A549 (cell line): Measurements from ENCODE around the gene BBS9. TPM values are rescaled to one million over a fixed set of nuclear protein-coding genes. Genes with fewer than 3 reads are reported as not detected.

ENCODE experiments used
- ATAC-seq, 2 experiments: fragments of 200-7000 bp in 1 of 2; fragments of >200 bp in 1 of 2; cut with Nextera tagmentation in 1 of 2; cut with Tn5 transposase in 1 of 2; 3 replicates each; pipeline versions ENCODE4 v1.8.0 to v1.9.1; 2018 to 2020; ENCODE audit warnings: mild to moderate bottlenecking in 1 of 2, moderate library complexity in 1 of 2
- CTCF ChIA-PET: fragments of 300-600 bp; sonication (Branson Sonifier 250); formaldehyde crosslinking; extraction: SDS; loops from one replicate; lab custom pipeline; 2021; ENCODE audit warnings: antibody characterized with exemption, inconsistent platforms; lab: Yijun Ruan, JAX
- POLR2A ChIA-PET: fragments of 350-600 bp; formaldehyde crosslinking; extraction: SDS; loops from one replicate; lab custom pipeline; 2021; ENCODE audit warnings: antibody characterized with exemption, inconsistent platforms; lab: Yijun Ruan, JAX
- DNase-seq, 2 experiments: peaks; one replicate each; pipeline versions ENCODE4 v3.0.0 to v3.0.0-alpha.2; 2011 to 2016; ENCODE audit warnings: low read depth in 1 of 2, low spot score in 1 of 2
- FAIRE-seq: peaks from 2 replicates; lab custom pipeline; 2011; peaks lifted over from hg19 to GRCh38; lab: Jason Lieb, UNC
- H3K27ac ChIP-seq, 2 experiments: fragments of >200 bp; sonication (Bioruptor Twin); formaldehyde crosslinking; 3 replicates each; pipeline ENCODE4 v1.5.1; 2016 to 2017
- H3K4me1 ChIP-seq: fragments of >200 bp; sonication (Bioruptor Twin); formaldehyde crosslinking; 3 replicates; pipeline ENCODE4 v1.6.1; 2016
- H3K4me2 ChIP-seq: fragments of >200 bp; sonication (Bioruptor Twin); formaldehyde crosslinking; 3 replicates; pipeline ENCODE4 v1.6.1; 2016
- H3K4me3 ChIP-seq: fragments of >200 bp; sonication (Bioruptor Twin); formaldehyde crosslinking; 3 replicates; pipeline ENCODE4 v1.5.1; 2016
- H3K9me3 ChIP-seq: fragments of >200 bp; sonication (Bioruptor Twin); formaldehyde crosslinking; 3 replicates; pipeline ENCODE4 v1.6.1; 2016
- BCL3 ChIP-seq: fragments of >200 bp; sonication (Bioruptor Twin); formaldehyde crosslinking; IDR thresholded peaks from 3 replicates; pipeline ENCODE4 v1.6.1; 2016
- E2F6 ChIP-seq: IDR thresholded peaks from 2 replicates; pipeline ENCODE4 v1.6.1; 2012; ENCODE audit warnings: low read depth, borderline replicate concordance
- EHF ChIP-seq: fragments of 250-450 bp; sonication (Bioruptor Pico); IDR thresholded peaks from 2 replicates; pipeline ENCODE4 v1.5.0; 2020; ENCODE audit warnings: mild to moderate bottlenecking
- EHMT2 ChIP-seq: fragments of 200-600 bp; sonication (generic); IDR thresholded peaks from 2 replicates; pipeline ENCODE4 v1.6.1; 2016; ENCODE audit warnings: antibody characterized with exemption, low read depth, mild to moderate bottlenecking, moderate library complexity
- ELK1 ChIP-seq: fragments of 150-350 bp; IDR thresholded peaks from 2 replicates; pipeline ENCODE4 v1.6.1; 2014; ENCODE audit warnings: low read depth, mild to moderate bottlenecking, low read length
- EP300 ChIP-seq, 2 experiments: fragments of >200 bp; sonication (Bioruptor Twin); formaldehyde crosslinking; IDR thresholded peaks; 2 replicates in 1 of 2; 3 replicates in 1 of 2; pipeline ENCODE4 v1.6.1; 2016 to 2017
- FOXS1 ChIP-seq: fragments of 250-450 bp; sonication (Bioruptor Pico); IDR thresholded peaks from 2 replicates; pipeline ENCODE4 v1.5.0; 2020; ENCODE audit warnings: mild to moderate bottlenecking, moderate library complexity
- GATA3 ChIP-seq: IDR thresholded peaks from 2 replicates; pipeline ENCODE4 v1.6.1; 2012; ENCODE audit warnings: borderline replicate concordance
- HMGXB4 ChIP-seq: fragments of 250-450 bp; sonication (Bioruptor Pico); IDR thresholded peaks from 2 replicates; pipeline ENCODE4 v1.5.0; 2021; ENCODE audit warnings: mild to moderate bottlenecking, moderate library complexity, borderline replicate concordance
- HOXA7 ChIP-seq: fragments of 250-450 bp; sonication (Bioruptor Pico); IDR thresholded peaks from 2 replicates; pipeline ENCODE4 v1.5.0; 2020; ENCODE audit warnings: mild to moderate bottlenecking, moderate library complexity
- HOXB13 ChIP-seq: fragments of 250-450 bp; sonication (Bioruptor Pico); IDR thresholded peaks from 2 replicates; pipeline ENCODE4 v1.5.0; 2020; ENCODE audit warnings: low read depth, mild to moderate bottlenecking, moderate library complexity
- JUNB ChIP-seq: fragments of >200 bp; sonication (Bioruptor Twin); formaldehyde crosslinking; IDR thresholded peaks from 2 replicates; pipeline ENCODE4 v1.6.1; 2016
- KDM5A ChIP-seq: fragments of 200-600 bp; sonication (generic); IDR thresholded peaks from 2 replicates; pipeline ENCODE4 v1.6.1; 2016; ENCODE audit warnings: antibody characterized with exemption, mild to moderate bottlenecking
- MAFK ChIP-seq: fragments of 450-650 bp; IDR thresholded peaks from 2 replicates; pipeline ENCODE4 v1.6.1; 2014; ENCODE audit not compliant: partially characterized antibody
- MAX ChIP-seq: IDR thresholded peaks from 2 replicates; pipeline ENCODE4 v1.6.1; 2012
- MAZ ChIP-seq: fragments of 150-350 bp; IDR thresholded peaks from 2 replicates; pipeline ENCODE4 v1.6.1; 2014; ENCODE audit warnings: antibody characterized with exemption, low read depth, low read length, borderline replicate concordance
- NFE2L2 ChIP-seq: fragments of 150-350 bp; conservative IDR thresholded peaks from 2 replicates; pipeline ENCODE4 v1.6.1; 2014; ENCODE audit warnings: low read length
- POLR2AphosphoS2 ChIP-seq: conservative IDR thresholded peaks from 2 replicates; pipeline ENCODE4 v1.6.1; 2012; ENCODE audit warnings: low read length, improper control_type of control experiment, inconsistent platforms
- RAD21 ChIP-seq, 2 experiments: fragments of >200 bp in 1 of 2; sonication (Bioruptor Twin) in 1 of 2; formaldehyde crosslinking in 1 of 2; IDR thresholded peaks in 1 of 2; conservative IDR thresholded peaks in 1 of 2; 2 replicates in 1 of 2; 3 replicates in 1 of 2; pipeline ENCODE4 v1.6.1; 2012 to 2018; ENCODE audit warnings: inconsistent platforms in 1 of 2
- RARB ChIP-seq: fragments of 250-450 bp; sonication (Bioruptor Pico); IDR thresholded peaks from 2 replicates; pipeline ENCODE4 v1.8.0; 2021; ENCODE audit warnings: mild to moderate bottlenecking, moderate library complexity
- RCOR1 ChIP-seq: fragments of 150-350 bp; IDR thresholded peaks from 2 replicates; pipeline ENCODE4 v1.6.1; 2014; ENCODE audit warnings: antibody characterized with exemption, low read length, low read depth
- RFX5 ChIP-seq: fragments of 450-650 bp; IDR thresholded peaks from 2 replicates; pipeline ENCODE4 v1.7.1; 2014; ENCODE audit warnings: antibody characterized with exemption, mild to moderate bottlenecking, moderate library complexity
- SMC3 ChIP-seq: fragments of >200 bp; sonication (Bioruptor Twin); formaldehyde crosslinking; IDR thresholded peaks from 3 replicates; pipeline ENCODE4 v1.6.1; 2018; ENCODE audit warnings: inconsistent platforms
- SREBF2 ChIP-seq: fragments of 450-650 bp; IDR thresholded peaks from 2 replicates; pipeline ENCODE4 v1.6.1; 2014; ENCODE audit warnings: mild to moderate bottlenecking, moderate library complexity
- TP53 ChIP-seq: fragments of 250-450 bp; sonication (Bioruptor Pico); IDR thresholded peaks from 2 replicates; pipeline ENCODE4 v1.5.0; 2021; ENCODE audit warnings: mild to moderate bottlenecking, moderate library complexity
- ZNF302 ChIP-seq: fragments of 250-450 bp; sonication (Bioruptor Pico); IDR thresholded peaks from 2 replicates; pipeline ENCODE4 v1.9.0; 2021; ENCODE audit warnings: inconsistent platforms, mild to moderate bottlenecking, moderate library complexity
- WGBS: methylation state at CpG from one replicate; pipeline ENCODE4 v1.1.6; 2017; ENCODE audit errors: missing lambda C conversion rate; 5-methylcytosine and 5-hydroxymethylcytosine counted together
- polyA plus RNA-seq, 4 experiments: library from polyadenylated mRNA; depleted of rRNA in 3 of 4; stranded (reverse); fragments of >200 nt; fragmentation: RNase III in 1 of 4; extraction: RNeasy Plus Mini Kit Qiagen cat#74134 plus additional on column Dnase treatment in 1 of 4; gene quantifications; 2 replicates in 3 of 4; 3 replicates in 1 of 4; pipeline ENCODE4 v1.2.3, GENCODE V29; 2011 to 2017

Gene BBS9
- polyA plus RNA-seq, 2 of the 4 experiments (the other 2 are of a cell fraction) = 8.3 to 9.1 TPM

GRCh38 chr7:33196221-33196620, 66.9 kb downstream of the BBS9 start:
- ChIA-PET CTCF (interaction anchor here (1.1 kb wide), 1 partner anchor 10 kb away, joined by 3 read pairs; no protein-coding TSS in a partner anchor), POLR2A (no interaction called here)
- WGBS = 72% methylated on average over 2 of the region's 2 CpGs
- no peaks in the 10 kb centered on the region for H3K9me3 ChIP-seq
- H3K4me1 ChIP-seq = no peaks in the 10 kb centered on the region
- no peak overlapping the region for H3K4me3 ChIP-seq
- no peak for TF ChIP-seq NFE2L2
- no peak for TF ChIP-seq ELK1
- no peak for TF ChIP-seq RCOR1
- no peak for TF ChIP-seq HMGXB4 (CRISPR knock-in tag)
- no peak for TF ChIP-seq MAFK
- no peak for TF ChIP-seq EP300 (IDR thresholded peaks at IDR 0.05)
- TF ChIP-seq SMC3 = no peak
- no peak for TF ChIP-seq E2F6
- no peak for ATAC-seq
- no peak for DNase-seq
- H3K27ac ChIP-seq = no peak overlapping the region
- no peak overlapping the region for H3K4me2 ChIP-seq
- no peak for FAIRE-seq

GRCh38 chr7:33200282-33200681, 70.9 kb downstream of the BBS9 start:
- DNase-seq (no peak), FAIRE-seq (no peak)
- WGBS = 92% methylated on average over 1 of the region's 1 CpG
- CTCF ChIA-PET = no interaction called here
- no peaks in the 10 kb centered on the region for H3K9me3 ChIP-seq
- H3K27ac ChIP-seq = no peak overlapping the region
- TF ChIP-seq MAZ (no peak), SREBF2 (no peak), EHMT2 (no peak), EHF (no peak), MAX (no peak), KDM5A (no peak), POLR2AphosphoS2 (no peak), NFE2L2 (no peak), GATA3 (no peak), RAD21 (conservative IDR thresholded peaks at IDR 0.05 in 1 of 2, IDR thresholded peaks at IDR 0.05 in 1 of 2) (no peak), FOXS1 (no peak), RARB (CRISPR knock-in tag) (no peak), RFX5 (no peak), TP53 (CRISPR knock-in tag) (no peak), HOXA7 (CRISPR knock-in tag) (no peak), E2F6 (no peak), BCL3 (no peak), HOXB13 (CRISPR knock-in tag) (no peak), JUNB (no peak), ZNF302 (CRISPR knock-in tag) (no peak)
- TF ChIP-seq, all 56 proteins: peak for 0
- Histone ChIP-seq H3K4me2 (no peak overlapping the region), H3K4me3 (no peak overlapping the region), H3K4me1 (no peaks in the 10 kb centered on the region)
- ATAC-seq = no peak
- POLR2A ChIA-PET = no interaction called here
